Stimulated activated CD8-positive, alpha-beta memory T cell treated with anti-CD3 and anti-CD28 coated beads, Interleukin-4, amount 100 ng/mL, for 48 hours (primary cell): Measurements from ENCODE around the gene RAET1L.
"Not testable (repeated sequence)": the region's sequence is repeated elsewhere in the genome, so short reads cannot be mapped to it uniquely, and the experiment has no call there.

Source experiments
- DNase-seq: peaks from one replicate; pipeline ENCODE4 v3.0.0-alpha.2; 2020

The RAET1L gene

GRCh38 chr6:150043501-150044412 is 18.4 kb upstream of the RAET1L start:
- DNase-seq, result no peak

DNA sequence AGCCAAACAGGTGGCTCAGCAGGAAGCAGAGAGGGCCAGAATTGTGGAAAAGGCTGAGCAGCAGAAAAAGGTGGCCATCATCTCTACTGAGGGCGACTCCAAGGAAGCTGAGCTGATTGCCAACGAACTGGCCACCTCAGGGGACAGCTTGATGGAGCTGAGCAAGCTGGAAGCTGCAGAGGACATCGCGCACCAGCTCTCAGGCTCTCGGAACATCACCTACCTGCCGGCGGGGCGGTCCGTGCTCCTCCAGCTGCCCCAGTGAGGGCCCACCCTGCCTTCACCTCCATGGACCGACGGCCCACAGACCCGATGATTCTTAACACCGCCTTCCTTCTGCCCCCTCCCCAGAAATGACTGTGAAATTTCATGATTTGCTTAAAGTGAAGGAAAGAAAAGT is 17.8 kb upstream of the RAET1L start:
- DNase-seq, result no peak

- peak; percentile 18 for DNase-seq
These were observed 13.1 kb upstream of the RAET1L start for GRCh38 chr6:150038202-150039062.

GRCh38 chr6:150037526-150038201 is 12.3 kb upstream of the RAET1L start:
- DNase-seq, result peak; percentile 26

- peak; percentile 14 for DNase-seq
These were observed 10.7 kb upstream of the RAET1L start for GRCh38 chr6:150036081-150036480.

DNA sequence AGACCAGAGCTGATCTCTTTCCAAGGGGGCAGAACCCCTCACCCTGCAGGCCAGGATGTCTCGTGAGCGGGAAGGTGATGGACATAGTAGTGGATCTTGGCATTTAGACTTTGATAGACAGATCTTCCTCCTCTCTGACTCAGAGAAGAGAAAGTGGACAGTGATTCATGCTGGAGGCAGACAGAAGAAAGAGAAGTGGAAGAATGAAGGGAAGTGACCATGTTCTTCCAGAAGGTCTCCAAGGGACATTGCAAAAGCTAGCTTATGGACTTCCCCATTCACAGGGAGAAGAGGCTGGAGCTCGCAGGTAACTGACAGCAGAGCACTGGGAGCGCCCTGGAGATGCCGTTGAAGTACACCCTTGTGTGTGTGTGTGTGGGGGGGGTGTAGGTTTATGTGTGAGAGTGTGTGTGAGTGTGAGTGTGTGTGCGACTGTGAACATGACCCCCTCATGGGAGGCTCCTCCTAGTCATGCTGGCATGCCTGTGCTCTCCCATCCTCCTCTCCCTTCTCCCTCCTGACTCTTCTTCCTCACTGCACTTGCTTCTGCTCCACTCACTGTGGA is 8.0 kb upstream of the RAET1L start:
- peak; percentile 18 for DNase-seq

DNA sequence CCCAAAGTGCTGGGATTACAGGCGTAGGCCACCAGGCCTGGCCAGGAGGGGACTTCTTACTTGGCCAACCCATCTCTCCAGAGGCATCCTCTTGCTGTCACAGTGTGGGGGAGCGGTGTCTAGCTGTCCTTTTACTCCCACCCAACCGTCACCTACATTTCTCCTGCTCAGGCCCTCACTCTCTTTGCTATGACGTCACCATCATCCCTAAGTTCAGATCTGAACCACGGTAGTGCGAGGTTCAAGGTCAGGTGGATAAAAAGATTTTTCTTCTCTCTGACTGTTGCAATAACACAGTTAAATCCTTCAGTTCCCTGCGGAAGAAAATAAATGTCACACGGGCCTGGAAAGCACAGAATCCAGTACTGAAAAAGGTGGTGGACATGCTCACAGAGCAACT is 7.3 kb upstream of the RAET1L start:
- DNase-seq, result peak; percentile 3

- DNase-seq, result no peak
These were observed 5.3 kb upstream of the RAET1L start for GRCh38 chr6:150030611-150031010.

GRCh38 chr6:150029749-150030148 is 4.4 kb upstream of the RAET1L start:
- peak; percentile 17 for DNase-seq

GRCh38 chr6:150029276-150029675 is 3.9 kb upstream of the RAET1L start:
- peak; percentile 10 for DNase-seq

GRCh38 chr6:150028799-150029198 is 3.5 kb upstream of the RAET1L start:
- DNase-seq, result peak; percentile 20

GRCh38 chr6:150027806-150028565 is 2.7 kb upstream of the RAET1L start:
- peak; percentile 21 for DNase-seq

DNA sequence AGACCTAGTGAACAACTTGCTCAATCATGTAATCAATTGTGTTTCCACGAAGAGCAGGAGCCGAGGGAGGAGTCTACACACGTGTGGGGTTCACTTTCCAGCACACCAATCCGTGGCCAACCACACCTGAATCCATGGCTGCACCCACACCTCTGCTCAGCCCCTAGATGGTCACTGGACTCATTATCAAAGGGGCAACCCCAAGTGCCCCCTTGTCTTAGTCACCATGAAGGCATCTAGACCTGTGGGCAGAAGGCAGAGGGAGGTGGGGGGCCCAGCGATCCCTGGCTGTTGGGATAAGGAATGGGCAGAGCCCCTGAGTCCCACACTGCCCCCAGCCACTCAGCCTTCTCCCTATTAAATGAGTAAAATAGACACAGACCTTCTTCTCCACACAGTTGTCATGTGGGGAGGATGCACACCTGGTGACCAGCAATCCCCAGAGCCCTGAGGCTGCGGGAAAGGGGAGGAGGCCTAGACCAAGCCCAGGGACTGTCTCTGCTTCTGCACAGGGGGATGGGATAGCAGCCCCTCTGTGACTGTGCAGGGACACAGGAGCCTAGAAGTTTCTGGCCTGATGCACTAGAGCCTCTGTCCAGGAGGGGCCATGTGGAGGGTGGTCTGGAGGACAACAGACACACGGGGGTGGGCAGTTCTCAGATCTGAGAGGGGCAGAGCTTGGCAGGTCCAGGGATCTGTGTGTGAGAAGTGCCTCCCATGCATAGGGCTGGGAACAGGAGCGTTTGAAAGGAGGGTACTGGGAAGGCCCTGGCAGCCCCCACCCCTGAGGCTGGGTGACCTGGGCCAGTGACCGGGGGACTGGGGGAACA is 1.9 kb upstream of the RAET1L start:
- DNase-seq, result no peak

DNA sequence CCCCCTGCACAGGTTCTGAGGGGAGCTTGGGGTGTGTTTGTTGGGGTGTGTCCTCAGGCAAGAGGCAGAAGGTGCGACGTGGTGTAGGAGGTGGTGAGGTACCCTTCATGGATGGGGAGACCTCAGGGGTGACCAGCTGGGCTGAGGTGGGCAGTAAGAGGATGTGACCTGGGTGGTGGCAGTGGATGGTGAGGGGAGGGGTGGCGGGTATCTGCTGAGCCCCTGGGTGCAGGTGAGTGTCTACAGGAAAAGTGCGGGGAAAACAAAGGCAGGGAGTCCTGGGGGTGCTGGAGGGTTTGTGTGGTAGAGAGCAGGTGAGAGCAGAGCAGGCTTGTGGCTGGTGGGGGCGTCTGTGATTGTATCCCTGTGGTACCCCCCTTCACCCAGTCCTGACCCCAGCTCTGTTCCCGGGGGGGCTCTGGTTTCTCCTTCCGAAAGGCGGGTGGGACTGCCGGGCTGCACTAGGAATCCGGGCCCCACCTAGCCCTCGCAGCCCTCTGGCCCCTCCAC is 631 bp downstream of the RAET1L start:
- peak; percentile 19 for DNase-seq

GRCh38 chr6:150024021-150024420 is 1.3 kb downstream of the RAET1L start:
- peak; percentile 18 for DNase-seq

DNA sequence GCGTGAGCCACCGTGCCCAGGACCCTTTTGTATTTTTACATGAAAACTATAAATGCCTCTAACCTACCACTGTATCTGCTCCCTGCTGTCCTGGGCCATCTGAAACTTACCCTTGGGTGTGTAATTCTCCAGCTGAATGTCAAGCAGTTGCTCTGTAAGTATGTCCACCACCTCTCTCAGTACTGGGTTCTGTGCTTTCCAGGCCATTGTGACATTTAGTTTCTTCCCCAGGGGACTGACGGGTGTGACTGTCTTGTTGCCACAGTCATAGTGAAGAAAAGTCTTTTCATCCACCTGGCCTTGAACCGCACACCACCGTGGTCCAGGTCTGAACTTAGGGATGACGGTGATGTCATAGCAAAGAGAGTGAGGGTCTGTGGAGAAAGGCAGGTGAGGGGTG is 3.5 kb downstream of the RAET1L start:
- not testable (repeated sequence) for DNase-seq

- no peak for DNase-seq
These were observed 6.3 kb downstream of the RAET1L start for GRCh38 chr6:150018846-150019580.

DNA sequence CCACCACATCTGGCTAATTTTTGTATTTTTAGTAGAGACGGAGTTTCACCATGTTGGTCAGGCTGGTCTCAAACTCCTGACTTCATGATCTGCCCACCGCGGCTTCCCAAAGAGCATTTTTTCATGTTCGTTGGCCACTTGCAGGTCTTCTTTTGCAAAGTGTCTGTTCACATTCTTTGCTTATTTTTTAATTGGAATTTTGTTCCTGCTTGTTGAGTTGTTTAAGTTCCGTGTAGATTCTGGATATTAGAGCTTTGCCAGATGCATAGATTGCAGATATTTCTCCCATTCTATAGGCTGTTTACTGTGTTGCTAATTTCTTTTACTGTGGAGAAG is 8.2 kb downstream of the RAET1L start:
- DNase-seq, result not testable (repeated sequence)

DNA sequence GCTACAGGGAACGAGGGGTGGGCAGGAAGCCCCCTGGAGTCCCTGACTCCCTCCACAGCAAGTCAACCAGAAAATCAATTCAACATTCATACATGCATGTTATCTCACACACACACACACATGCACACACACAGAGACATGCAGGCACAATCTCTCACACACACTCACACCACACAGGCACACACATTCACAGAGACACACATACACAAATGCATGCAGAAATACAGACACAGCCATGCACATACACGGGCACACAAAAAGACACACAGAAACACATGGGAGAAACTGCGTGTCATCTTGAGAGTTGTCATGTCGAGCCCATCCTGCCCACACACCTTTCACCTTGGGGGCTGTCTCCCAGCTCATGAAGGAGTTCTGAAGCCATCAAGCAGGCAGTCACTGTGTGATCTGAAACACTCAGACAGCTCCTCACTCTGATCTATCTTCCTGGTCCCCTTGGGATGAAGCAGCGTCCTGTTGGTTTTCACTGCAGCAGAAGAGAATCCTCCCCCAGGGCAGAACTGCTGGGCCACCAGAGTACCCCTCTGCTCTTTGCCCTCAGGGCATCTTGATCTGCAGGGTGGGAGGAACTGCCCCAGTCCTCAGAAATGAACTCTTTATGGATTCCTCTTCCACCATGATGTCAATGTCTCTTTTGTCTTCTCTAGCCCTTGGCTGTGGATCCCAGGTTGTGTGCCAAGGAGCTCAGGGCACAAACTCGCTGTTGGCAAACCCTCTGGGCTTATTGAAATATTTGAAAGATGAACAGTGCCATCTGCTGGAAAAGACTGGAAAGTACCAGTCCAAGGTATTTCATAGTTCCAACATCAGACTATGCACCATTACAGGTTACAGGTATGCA is 8.8 kb downstream of the RAET1L start:
- peak; percentile 52 for DNase-seq
